Naive B cell (primary cell): ENCODE results near the gene UCK2. TPM values are rescaled to one million over a fixed set of nuclear protein-coding genes. Genes with fewer than 3 reads are reported as not detected.

Experiments
- ATAC-seq, 2 donors: fragments of 150-1000 bp; cut with Tn5 transposase; 2 replicates each; pipeline ENCODE4 v1.10.0; 2021; ENCODE audit warnings: low read depth in 2 of 2, mild to moderate bottlenecking in 2 of 2, moderate library complexity in 2 of 2
- DNase-seq: peaks from one replicate; pipeline ENCODE4 v3.0.0; 2022
- H3K27ac Mint-ChIP-seq, 6 donors: one replicate each; pipeline ENCODE4 v1.8.0; 2020 to 2022; ENCODE audit warnings: mild to moderate bottlenecking in 6 of 6, mixed read lengths in 6 of 6, moderate library complexity in 5 of 6, inconsistent platforms in 2 of 6
- H3K27me3 Mint-ChIP-seq, 3 donors: one replicate each; pipeline ENCODE4 v1.8.0; 2021 to 2022; ENCODE audit warnings: mixed read lengths in 3 of 3, mild to moderate bottlenecking in 1 of 3
- H3K36me3 Mint-ChIP-seq, 2 donors: one replicate each; pipeline ENCODE4 v1.8.0; 2020 to 2022; ENCODE audit warnings: mixed read lengths in 2 of 2, inconsistent platforms in 1 of 2, mild to moderate bottlenecking in 1 of 2
- H3K4me1 Mint-ChIP-seq, 3 donors: one replicate each; pipeline ENCODE4 v1.8.0; 2020 to 2022; ENCODE audit warnings: mixed read lengths in 3 of 3, inconsistent platforms in 1 of 3, mild to moderate bottlenecking in 1 of 3, moderate library complexity in 1 of 3
- H3K4me3 Mint-ChIP-seq, 8 donors: one replicate each; pipeline ENCODE4 v1.8.0; 2020 to 2022; ENCODE audit warnings: mild to moderate bottlenecking in 8 of 8, mixed read lengths in 8 of 8, moderate library complexity in 8 of 8, inconsistent platforms in 2 of 8
- H3K9me3 Mint-ChIP-seq, 7 donors: one replicate each; pipeline ENCODE4 v1.8.0; 2020 to 2022; ENCODE audit warnings: mixed read lengths in 7 of 7, mild to moderate bottlenecking in 5 of 7, inconsistent platforms in 2 of 7, moderate library complexity in 1 of 7
- polyA plus RNA-seq, 6 donors: library from polyadenylated mRNA; unstranded; fragments of 300-500 nt; fragmentation: Illumina TruSeq; gene quantifications; one replicate each; pipeline ENCODE4 v1.2.3, GENCODE V29; 2021; ENCODE audit warnings: low read depth in 6 of 6

Gene UCK2
- polyA plus RNA-seq, 6 donors from 2014 or later = 4.9 to 10.7 (median 7.7) TPM

- no peak for ATAC-seq
- Mint-ChIP-seq H3K9me3 (no peaks in the 10 kb centered on the region), H3K4me3 (no peak overlapping the region), H3K27me3 (peaks cover 0 to 6% (median 0%) of the 10 kb centered on the region in 3 donors), H3K4me1 (peaks cover 0 to 4% (median 0%) of the 10 kb centered on the region in 3 donors), H3K36me3 (peaks cover 5 to 6% of the 10 kb centered on the region in 2 donors), H3K27ac (no peak overlapping the region)
- no peak for DNase-seq
Observed at GRCh38 chr1:165910764-165911421, 83.5 kb downstream of the UCK2 start.

GRCh38 chr1:165911609-165912281 is 84.3 kb downstream of the UCK2 start:
- peaks cover 5 to 6% of the 10 kb centered on the region in 2 donors for H3K36me3 Mint-ChIP-seq
- ATAC-seq (no peak), DNase-seq (no peak)
- no peaks in the 10 kb centered on the region for H3K9me3 Mint-ChIP-seq
- peaks cover 0 to 6% (median 0%) of the 10 kb centered on the region in 3 donors for H3K27me3 Mint-ChIP-seq
- H3K4me3 Mint-ChIP-seq = peak overlapping the region in 1 of 8 donors; percentile 25
- no peak overlapping the region for H3K27ac Mint-ChIP-seq
- peaks cover 0 to 4% (median 0%) of the 10 kb centered on the region in 3 donors for H3K4me1 Mint-ChIP-seq

GRCh38 chr1:165912638-165913037 is 85.2 kb downstream of the UCK2 start:
- Mint-ChIP-seq H3K4me1 (peaks cover 0 to 4% (median 0%) of the 10 kb centered on the region in 3 donors), H3K36me3 (peaks cover 5 to 6% of the 10 kb centered on the region in 2 donors), H3K9me3 (no peaks in the 10 kb centered on the region), H3K4me3 (no peak overlapping the region), H3K27ac (no peak overlapping the region), H3K27me3 (peaks cover 0 to 6% (median 0%) of the 10 kb centered on the region in 3 donors)
- DNase-seq = no peak
- ATAC-seq = no peak

- H3K36me3 Mint-ChIP-seq = no peaks in the 10 kb centered on the region
- no peaks in the 10 kb centered on the region for H3K9me3 Mint-ChIP-seq
- H3K4me1 Mint-ChIP-seq = peaks cover 0 to 4% (median 0%) of the 10 kb centered on the region in 3 donors
- peak overlapping the region in 1 of 6 donors; percentile 11 for H3K27ac Mint-ChIP-seq
- peaks cover 0 to 6% (median 0%) of the 10 kb centered on the region in 3 donors for H3K27me3 Mint-ChIP-seq
- DNase-seq (peak; percentile 62), ATAC-seq (peak; percentile 68 to 90)
- no peak overlapping the region for H3K4me3 Mint-ChIP-seq
Observed at GRCh38 chr1:165914136-165914798, 86.9 kb downstream of the UCK2 start.

GRCh38 chr1:165915480-165915879 is 88.1 kb downstream of the UCK2 start:
- H3K27me3 Mint-ChIP-seq = peaks cover 0 to 6% (median 0%) of the 10 kb centered on the region in 3 donors
- H3K9me3 Mint-ChIP-seq = no peaks in the 10 kb centered on the region
- ATAC-seq (no peak), DNase-seq (no peak)
- peaks cover 0 to 4% (median 0%) of the 10 kb centered on the region in 3 donors for H3K4me1 Mint-ChIP-seq
- H3K36me3 Mint-ChIP-seq = no peaks in the 10 kb centered on the region
- H3K27ac Mint-ChIP-seq = no peak overlapping the region
- H3K4me3 Mint-ChIP-seq = no peak overlapping the region

- DNase-seq = no peak
- Mint-ChIP-seq H3K27ac (no peak overlapping the region), H3K4me3 (peak overlapping the region in 1 of 8 donors; percentile 42), H3K27me3 (peaks cover 0 to 6% (median 0%) of the 10 kb centered on the region in 3 donors), H3K36me3 (no peaks in the 10 kb centered on the region), H3K4me1 (peaks cover 0 to 4% (median 0%) of the 10 kb centered on the region in 3 donors), H3K9me3 (no peaks in the 10 kb centered on the region)
- no peak for ATAC-seq
Observed at GRCh38 chr1:165915932-165916348, 88.5 kb downstream of the UCK2 start.

GRCh38 chr1:165917166-165917565 is 89.8 kb downstream of the UCK2 start:
- no peak for ATAC-seq
- Mint-ChIP-seq H3K9me3 (no peaks in the 10 kb centered on the region), H3K4me3 (no peak overlapping the region), H3K27me3 (peaks cover 0 to 6% (median 0%) of the 10 kb centered on the region in 3 donors), H3K27ac (no peak overlapping the region), H3K36me3 (no peaks in the 10 kb centered on the region), H3K4me1 (peaks cover 0 to 4% (median 0%) of the 10 kb centered on the region in 3 donors)
- DNase-seq = no peak

- peaks cover 0 to 7% (median 0%) of the 10 kb centered on the region in 3 donors for H3K4me1 Mint-ChIP-seq
- no peaks in the 10 kb centered on the region for H3K36me3 Mint-ChIP-seq
- no peak for DNase-seq
- no peak for ATAC-seq
- peaks cover 16 to 40% (median 39%) of the 10 kb centered on the region in 3 donors for H3K27me3 Mint-ChIP-seq
- peaks cover 0 to 5% (median 0%) of the 10 kb centered on the region in 7 donors for H3K9me3 Mint-ChIP-seq
- H3K27ac Mint-ChIP-seq = no peak overlapping the region
- H3K4me3 Mint-ChIP-seq = no peak overlapping the region
Observed at GRCh38 chr1:165924117-165924516, 96.7 kb downstream of the UCK2 start.

GRCh38 chr1:165925498-165926079 is 98.2 kb downstream of the UCK2 start:
- H3K9me3 Mint-ChIP-seq = peaks cover 0 to 5% (median 0%) of the 10 kb centered on the region in 7 donors
- no peak for ATAC-seq
- no peak overlapping the region for H3K4me3 Mint-ChIP-seq
- peaks cover 0 to 7% (median 0%) of the 10 kb centered on the region in 3 donors for H3K4me1 Mint-ChIP-seq
- DNase-seq = no peak
- H3K27me3 Mint-ChIP-seq = peaks cover 20 to 44% (median 41%) of the 10 kb centered on the region in 3 donors
- H3K27ac Mint-ChIP-seq = no peak overlapping the region
- no peaks in the 10 kb centered on the region for H3K36me3 Mint-ChIP-seq

- H3K27ac Mint-ChIP-seq = no peak overlapping the region
- no peaks in the 10 kb centered on the region for H3K36me3 Mint-ChIP-seq
- H3K4me3 Mint-ChIP-seq = no peak overlapping the region
- peaks cover 30 to 58% (median 51%) of the 10 kb centered on the region in 3 donors for H3K27me3 Mint-ChIP-seq
- peaks cover 0 to 5% (median 0%) of the 10 kb centered on the region in 7 donors for H3K9me3 Mint-ChIP-seq
- peaks cover 0 to 7% (median 0%) of the 10 kb centered on the region in 3 donors for H3K4me1 Mint-ChIP-seq
- ATAC-seq = no peak
- DNase-seq = no peak
Observed at GRCh38 chr1:165927169-165927568, 99.8 kb downstream of the UCK2 start.

GRCh38 chr1:165928075-165928731 is 100.8 kb downstream of the UCK2 start:
- H3K9me3 Mint-ChIP-seq = peaks cover 0 to 5% (median 0%) of the 10 kb centered on the region in 7 donors
- peaks cover 32 to 53% (median 46%) of the 10 kb centered on the region in 3 donors for H3K27me3 Mint-ChIP-seq
- H3K36me3 Mint-ChIP-seq = no peaks in the 10 kb centered on the region
- ATAC-seq = peak in 1 of 2 donors; percentile 39
- DNase-seq = peak; percentile 8
- H3K4me3 Mint-ChIP-seq = no peak overlapping the region
- H3K27ac Mint-ChIP-seq = peak overlapping the region in 1 of 6 donors; percentile 25
- H3K4me1 Mint-ChIP-seq = peaks cover 0 to 7% (median 0%) of the 10 kb centered on the region in 3 donors

- Mint-ChIP-seq H3K4me3 (no peak overlapping the region), H3K36me3 (no peaks in the 10 kb centered on the region), H3K4me1 (no peaks in the 10 kb centered on the region), H3K9me3 (peaks cover 0 to 5% (median 0%) of the 10 kb centered on the region in 7 donors), H3K27me3 (peaks cover 29 to 45% (median 29%) of the 10 kb centered on the region in 3 donors), H3K27ac (no peak overlapping the region)
- no peak for DNase-seq
- no peak for ATAC-seq
Observed at GRCh38 chr1:165930961-165931360, 103.5 kb downstream of the UCK2 start.
